Neural progenitor cell (in vitro differentiated cells): ENCODE results near the gene CCDC60. TPM values are rescaled to one million over a fixed set of nuclear protein-coding genes. Genes with fewer than 3 reads are reported as not detected.

Experiments used
- DNase-seq: peaks from one replicate; pipeline ENCODE4 v3.0.0-alpha.2; 2016; ENCODE audit warnings: low spot score
- H2AFZ ChIP-seq: fragments of 200-600 bp; sonication (generic); replicated peaks from 2 replicates; pipeline ENCODE4 v1.6.1; 2016; ENCODE audit warnings: antibody characterized with exemption
- H3F3A ChIP-seq: fragments of 200-600 bp; sonication (generic); 2 replicates; pipeline ENCODE4 v1.6.1; 2016; ENCODE audit warnings: antibody characterized with exemption, low read depth
- H3K27ac ChIP-seq: fragments of 200-600 bp; sonication (generic); 2 replicates; pipeline ENCODE4 v1.5.1; 2016; ENCODE audit warnings: mild to moderate bottlenecking
- H3K27me3 ChIP-seq: fragments of 200-600 bp; sonication (generic); 2 replicates; pipeline ENCODE4 v1.6.1; 2016; ENCODE audit warnings: mild to moderate bottlenecking, moderate library complexity
- H3K36me3 ChIP-seq: fragments of 200-600 bp; sonication (generic); 2 replicates; pipeline ENCODE4 v1.5.1; 2016
- H3K4me1 ChIP-seq: fragments of 200-600 bp; sonication (generic); 2 replicates; pipeline ENCODE4 v1.6.1; 2016; ENCODE audit warnings: mixed run types
- H3K4me2 ChIP-seq: fragments of 200-600 bp; sonication (generic); 2 replicates; pipeline ENCODE4 v1.6.1; 2016
- H3K4me3 ChIP-seq: fragments of 200-600 bp; sonication (generic); 2 replicates; pipeline ENCODE4 v1.5.1; 2016
- H3K79me2 ChIP-seq: fragments of 200-600 bp; sonication (generic); 2 replicates; pipeline ENCODE4 v1.6.1; 2016; ENCODE audit warnings: low read depth
- H3K9ac ChIP-seq: fragments of 200-600 bp; sonication (generic); 2 replicates; pipeline ENCODE4 v1.6.1; 2016
- H3K9me3 ChIP-seq: fragments of 200-600 bp; sonication (generic); 2 replicates; pipeline ENCODE4 v1.5.1; 2016; ENCODE audit warnings: low read depth
- H4K20me1 ChIP-seq: fragments of 200-600 bp; sonication (generic); 2 replicates; pipeline ENCODE4 v1.6.1; 2016; ENCODE audit warnings: low read depth
- H3K27ac Mint-ChIP-seq: 3 replicates; pipeline ENCODE4 v1.8.0; 2021; ENCODE audit warnings: mixed read lengths
- H3K27me3 Mint-ChIP-seq: 2 replicates; pipeline ENCODE4 v1.8.0; 2022; ENCODE audit warnings: low read depth, mild to moderate bottlenecking, inconsistent platforms, moderate library complexity, mixed read lengths; ENCODE audit not compliant: insufficient read depth
- H3K36me3 Mint-ChIP-seq: 3 replicates; pipeline ENCODE4 v1.8.0; 2021; ENCODE audit warnings: mixed read lengths
- H3K4me1 Mint-ChIP-seq: 3 replicates; pipeline ENCODE4 v1.8.0; 2021; ENCODE audit warnings: mixed read lengths
- H3K4me3 Mint-ChIP-seq: 3 replicates; pipeline ENCODE4 v1.8.0; 2021; ENCODE audit warnings: mild to moderate bottlenecking, moderate library complexity, mixed read lengths
- H3K9me3 Mint-ChIP-seq: 3 replicates; pipeline ENCODE4 v1.8.0; 2020; ENCODE audit warnings: mixed read lengths
- EZH2 ChIP-seq: fragments of 200-600 bp; sonication (generic); IDR thresholded peaks from 2 replicates; pipeline ENCODE4 v1.6.1; 2017; ENCODE audit warnings: antibody characterized with exemption, mild to moderate bottlenecking, moderate library complexity
- EZH2phosphoT487 ChIP-seq: fragments of 200-600 bp; sonication (generic); IDR thresholded peaks from 2 replicates; pipeline ENCODE4 v1.6.1; 2017; ENCODE audit warnings: antibody characterized with exemption
- total RNA-seq: library from RNA; depleted of rRNA; stranded (reverse); fragments of >200 nt; gene quantifications from 2 replicates; pipeline ENCODE4 v1.2.3, GENCODE V29; 2015; ENCODE audit warnings: low replicate concordance
- TF ChIP-seq, protein P1 (sequence below): fragments of 200-600 bp; sonication (generic); IDR thresholded peaks from 2 replicates; pipeline ENCODE4 v1.5.1; 2017; ENCODE audit warnings: antibody characterized with exemption, mild to moderate bottlenecking

CCDC60 gene, protein sequence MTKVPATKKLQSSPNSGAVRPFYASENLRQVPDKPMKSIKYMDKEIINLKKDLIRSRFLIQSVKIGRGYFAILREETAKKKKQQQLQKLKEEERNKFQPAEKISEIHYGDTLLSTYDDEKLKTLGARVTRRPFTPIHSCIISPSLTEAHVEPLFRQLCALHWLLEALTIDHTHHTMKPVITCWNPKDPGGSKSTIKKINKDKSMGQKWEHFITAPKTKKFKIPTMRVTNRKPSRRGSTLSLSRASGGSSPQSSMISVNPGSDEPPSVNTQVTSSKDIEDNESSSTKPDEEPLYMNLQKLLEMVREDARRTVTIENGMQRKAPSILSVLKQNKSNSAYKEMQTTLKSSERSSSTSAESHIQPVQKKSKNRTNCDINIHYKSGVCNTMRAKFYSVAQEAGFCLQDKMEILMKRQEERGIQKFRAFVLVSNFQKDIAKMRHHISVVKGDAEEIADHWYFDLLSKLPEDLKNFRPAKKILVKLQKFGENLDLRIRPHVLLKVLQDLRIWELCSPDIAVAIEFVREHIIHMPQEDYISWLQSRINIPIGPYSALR
- 0.28 and 4.6 TPM in 2 replicates for total RNA-seq

DNA sequence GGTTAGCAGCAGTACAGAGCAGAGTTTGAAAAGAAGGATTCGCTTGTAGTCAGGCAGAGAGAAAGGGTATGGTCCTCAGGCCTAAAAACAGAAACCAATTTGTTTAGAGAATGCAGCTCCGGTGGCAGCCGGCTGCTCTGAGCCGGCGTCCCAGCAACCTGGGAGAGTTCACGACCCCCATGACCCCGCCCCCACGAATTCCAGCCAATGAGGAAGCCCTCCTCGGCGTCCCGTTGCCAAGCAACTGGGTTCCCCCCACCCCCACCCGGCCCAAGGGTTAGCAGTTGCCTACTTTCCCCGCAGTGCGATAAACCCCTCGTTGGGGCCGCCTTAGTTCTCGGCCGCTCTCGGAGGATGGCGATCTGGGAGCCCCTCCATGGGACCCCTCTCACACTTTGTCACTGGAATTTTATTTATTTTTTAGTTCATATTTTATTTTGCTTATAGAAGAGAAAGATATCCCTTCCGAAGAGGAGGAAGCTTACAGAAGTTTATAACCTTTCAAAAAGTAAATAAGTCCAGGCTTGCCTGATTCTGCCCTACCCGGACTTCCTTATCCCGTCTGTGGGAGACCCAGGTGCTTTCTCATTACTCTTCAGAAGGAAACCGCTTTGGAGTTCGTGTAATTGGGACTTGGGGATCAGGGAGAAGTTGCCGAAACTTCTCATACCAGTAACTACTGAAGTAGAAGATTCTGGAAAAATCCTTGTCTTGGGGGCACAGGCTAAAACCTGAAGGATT, at the start of gene CCDC60:
CCDC60 (plus strand) TSS at position 300 of the 741 bp plus-strand sequence. CDS start 448 bp downstream, outside the sequence.
- Histone ChIP-seq H3K9me3 (no peaks in the 10 kb centered on the region), H3K4me3 (peak within 1 kb of the TSS; percentile 26), H3K4me1 (peaks cover 39% of the 10 kb centered on the region), H3K27ac (no peak within 1 kb of the TSS), H3F3A (peaks cover 33% of the 10 kb centered on the region), H4K20me1 (peaks cover 29% of the 10 kb centered on the region), H3K27me3 (peaks cover 93% of the 10 kb centered on the region), H3K9ac (no peak within 1 kb of the TSS), H3K4me2 (peak within 1 kb of the TSS; percentile 68), H2AFZ (no peak within 1 kb of the TSS), H3K36me3 (no peaks in the 10 kb centered on the region), H3K79me2 (no peaks in the 10 kb centered on the region)
- peak; percentile 96 for DNase-seq
- H3K4me1 Mint-ChIP-seq, result peaks cover 38% of the 10 kb centered on the region
- H3K4me3 Mint-ChIP-seq, result peak within 1 kb of the TSS; percentile 54
- TF ChIP-seq EZH2phosphoT487 (no peak), EZH2 (no peak)
- TF ChIP-seq, protein P1, sequence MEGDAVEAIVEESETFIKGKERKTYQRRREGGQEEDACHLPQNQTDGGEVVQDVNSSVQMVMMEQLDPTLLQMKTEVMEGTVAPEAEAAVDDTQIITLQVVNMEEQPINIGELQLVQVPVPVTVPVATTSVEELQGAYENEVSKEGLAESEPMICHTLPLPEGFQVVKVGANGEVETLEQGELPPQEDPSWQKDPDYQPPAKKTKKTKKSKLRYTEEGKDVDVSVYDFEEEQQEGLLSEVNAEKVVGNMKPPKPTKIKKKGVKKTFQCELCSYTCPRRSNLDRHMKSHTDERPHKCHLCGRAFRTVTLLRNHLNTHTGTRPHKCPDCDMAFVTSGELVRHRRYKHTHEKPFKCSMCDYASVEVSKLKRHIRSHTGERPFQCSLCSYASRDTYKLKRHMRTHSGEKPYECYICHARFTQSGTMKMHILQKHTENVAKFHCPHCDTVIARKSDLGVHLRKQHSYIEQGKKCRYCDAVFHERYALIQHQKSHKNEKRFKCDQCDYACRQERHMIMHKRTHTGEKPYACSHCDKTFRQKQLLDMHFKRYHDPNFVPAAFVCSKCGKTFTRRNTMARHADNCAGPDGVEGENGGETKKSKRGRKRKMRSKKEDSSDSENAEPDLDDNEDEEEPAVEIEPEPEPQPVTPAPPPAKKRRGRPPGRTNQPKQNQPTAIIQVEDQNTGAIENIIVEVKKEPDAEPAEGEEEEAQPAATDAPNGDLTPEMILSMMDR, result no peak
- peaks cover 5% of the 10 kb centered on the region for H3K27me3 Mint-ChIP-seq
- H3K36me3 Mint-ChIP-seq, result no peaks in the 10 kb centered on the region
- H3K9me3 Mint-ChIP-seq, result no peaks in the 10 kb centered on the region
- H3K27ac Mint-ChIP-seq, result no peak within 1 kb of the TSS

DNA sequence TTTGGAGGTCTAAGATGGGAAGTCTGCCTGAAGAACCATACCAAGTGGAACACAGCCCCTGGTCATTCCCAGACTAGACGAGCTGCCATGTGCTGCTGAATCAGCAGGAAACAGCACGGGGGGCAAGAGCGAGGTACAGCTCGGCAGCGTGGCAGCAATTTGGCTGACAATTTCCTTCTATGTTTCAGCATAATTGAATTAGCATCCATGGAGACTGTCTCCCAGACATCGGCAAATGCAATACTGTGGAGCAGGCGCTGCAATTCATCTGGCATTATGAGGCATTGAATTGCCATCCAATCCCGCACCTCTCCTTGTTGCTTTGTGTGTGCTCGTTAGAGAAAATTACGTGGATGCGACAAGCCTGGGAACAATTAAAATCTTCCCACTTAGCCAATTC, 46.0 kb upstream of the CCDC60 start:
- peak overlapping the region; percentile 2 for H3K4me2 ChIP-seq
- H3F3A ChIP-seq, result peaks cover 4% of the 10 kb centered on the region
- H3K9ac ChIP-seq, result no peak overlapping the region
- Mint-ChIP-seq H3K4me1 (peaks cover 32% of the 10 kb centered on the region), H3K4me3 (no peak overlapping the region), H3K36me3 (no peaks in the 10 kb centered on the region), H3K27me3 (peaks cover 2% of the 10 kb centered on the region), H3K9me3 (no peaks in the 10 kb centered on the region), H3K27ac (no peak overlapping the region)
- no peak overlapping the region for H3K4me3 ChIP-seq
- no peaks in the 10 kb centered on the region for H3K9me3 ChIP-seq
- no peaks in the 10 kb centered on the region for H3K36me3 ChIP-seq
- no peak overlapping the region for H3K27ac ChIP-seq
- H3K4me1 ChIP-seq, result peaks cover 20% of the 10 kb centered on the region
- peak; percentile 16 for DNase-seq
- no peaks in the 10 kb centered on the region for H4K20me1 ChIP-seq
- no peaks in the 10 kb centered on the region for H3K79me2 ChIP-seq
- no peaks in the 10 kb centered on the region for H3K27me3 ChIP-seq
- TF ChIP-seq EZH2, result no peak
- TF ChIP-seq, protein P1, result no peak
- no peak for TF ChIP-seq EZH2phosphoT487
- H2AFZ ChIP-seq, result no peak overlapping the region

DNA sequence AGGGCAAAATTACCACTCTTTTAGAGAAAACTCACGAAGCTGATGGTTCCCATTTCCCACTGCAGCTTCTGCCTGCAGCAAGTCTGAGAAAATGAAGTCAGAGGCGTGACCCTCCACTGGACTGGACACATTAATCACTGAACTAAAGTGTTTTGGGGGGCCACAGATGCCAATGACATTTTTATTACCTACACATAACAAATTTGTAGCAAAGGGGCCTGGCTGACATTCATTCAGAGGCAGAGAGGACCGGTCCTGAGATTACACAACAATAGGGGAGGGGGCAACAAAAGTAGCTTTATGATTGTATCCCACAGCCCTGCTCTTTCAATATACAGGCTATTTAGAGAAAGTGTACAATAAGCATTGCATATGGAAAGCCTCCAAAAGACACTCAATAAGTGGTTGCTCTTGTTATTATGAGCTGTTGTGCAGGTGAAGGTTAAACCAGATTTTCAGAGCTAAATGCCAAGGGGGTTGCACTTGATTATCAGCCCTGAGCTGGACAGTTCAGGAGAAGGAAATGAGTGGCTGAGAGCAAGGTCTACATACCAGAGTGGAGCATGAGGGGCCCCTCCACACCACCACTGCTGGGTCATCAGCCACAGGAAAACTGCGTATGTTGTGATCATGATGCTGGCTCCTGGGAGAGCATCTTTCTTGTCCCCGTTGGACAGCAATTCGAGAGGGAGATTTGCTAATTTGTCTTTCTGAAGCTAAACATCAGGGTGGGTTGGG, 41.5 kb upstream of the CCDC60 start:
- peaks cover 51% of the 10 kb centered on the region for H3K4me1 Mint-ChIP-seq
- H3K27me3 Mint-ChIP-seq, result peaks cover 2% of the 10 kb centered on the region
- no peaks in the 10 kb centered on the region for H3K79me2 ChIP-seq
- no peak overlapping the region for H2AFZ ChIP-seq
- no peak for DNase-seq
- no peak overlapping the region for H3K27ac ChIP-seq
- H3K36me3 Mint-ChIP-seq, result no peaks in the 10 kb centered on the region
- H3K27me3 ChIP-seq, result no peaks in the 10 kb centered on the region
- peaks cover 29% of the 10 kb centered on the region for H3K4me1 ChIP-seq
- H3K9ac ChIP-seq, result no peak overlapping the region
- H3K4me3 ChIP-seq, result no peak overlapping the region
- no peaks in the 10 kb centered on the region for H3K9me3 ChIP-seq
- no peak for TF ChIP-seq EZH2
- TF ChIP-seq, protein P1, result no peak
- TF ChIP-seq EZH2phosphoT487, result no peak
- no peaks in the 10 kb centered on the region for H3K36me3 ChIP-seq
- no peak overlapping the region for H3K4me3 Mint-ChIP-seq
- no peak overlapping the region for H3K4me2 ChIP-seq
- H3F3A ChIP-seq, result peaks cover 4% of the 10 kb centered on the region
- no peak overlapping the region for H3K27ac Mint-ChIP-seq
- no peaks in the 10 kb centered on the region for H3K9me3 Mint-ChIP-seq
- H4K20me1 ChIP-seq, result no peaks in the 10 kb centered on the region
